Endothelial cell of umbilical vein (primary cell): Measurements from ENCODE around the gene STK32A. TPM values are rescaled to one million over a fixed set of nuclear protein-coding genes. Genes with fewer than 3 reads are reported as not detected.

Source experiments
- BruUV-seq: library from RNA; stranded (reverse); fragments of 400-500 nt; replicated peaks from 2 replicates; lab custom pipeline; 2021; lab: Mats Ljungman, UMichigan
- CTCF ChIA-PET: fragments of 300-600, 350-600 bp; sonication (Branson Sonifier 250); formaldehyde crosslinking; loops from one replicate; lab custom pipeline; 2021; ENCODE audit warnings: antibody characterized with exemption, inconsistent platforms; lab: Charles Lee
- POLR2A ChIA-PET: fragments of 300-600, 350-600 bp; sonication (Branson Sonifier 250); formaldehyde crosslinking; loops from one replicate; lab custom pipeline; 2021; ENCODE audit warnings: antibody characterized with exemption, inconsistent platforms; lab: Charles Lee
- DNase-seq: peaks from one replicate; pipeline ENCODE4 v3.0.0-alpha.2; 2011; ENCODE audit warnings: low read depth, low spot score
- FAIRE-seq: peaks from 2 replicates; lab custom pipeline; 2011; peaks lifted over from hg19 to GRCh38; lab: Jason Lieb, UNC
- H2AFZ ChIP-seq: 2 replicates; pipeline ENCODE4 v1.6.0; 2012; ENCODE audit warnings: low read depth, low read length, control low read depth, inconsistent platforms
- H3K27ac ChIP-seq: 2 replicates; pipeline ENCODE4 v1.5.1; 2011; ENCODE audit warnings: low read depth, mild to moderate bottlenecking, control low read depth, low read length, moderate library complexity; ENCODE audit not compliant: insufficient read depth
- H3K27me3 ChIP-seq, 2 experiments: 2 replicates each; pipeline versions ENCODE4 v1.6.0 to v1.6.1; 2011; ENCODE audit warnings: low read length in 2 of 2, mixed read lengths in 1 of 2; ENCODE audit not compliant: control insufficient read depth in 2 of 2, insufficient read depth in 2 of 2
- H3K36me3 ChIP-seq, 2 experiments: 2 replicates in 1 of 2; 3 replicates in 1 of 2; pipeline ENCODE4 v1.5.1; 2011; ENCODE audit warnings: low read length in 2 of 2, mild to moderate bottlenecking in 1 of 2, moderate library complexity in 1 of 2; ENCODE audit not compliant: control insufficient read depth in 2 of 2, insufficient read depth in 2 of 2; ENCODE audit errors: extremely low read depth in 1 of 2
- H3K4me1 ChIP-seq: 3 replicates; pipeline ENCODE4 v1.5.1; 2011; ENCODE audit warnings: mild to moderate bottlenecking, low read length; ENCODE audit not compliant: control insufficient read depth, insufficient read depth; ENCODE audit errors: extremely low read depth
- H3K4me2 ChIP-seq: 2 replicates; pipeline ENCODE4 v1.6.1; 2011; ENCODE audit warnings: low read length, control low read depth, mixed read lengths; ENCODE audit not compliant: insufficient read depth
- H3K4me3 ChIP-seq, 3 experiments: fragments of 200-600 bp in 1 of 3; sonication (generic), shearing (Covaris generic) in 1 of 3; replicated peaks in 1 of 3; 2 replicates each; pipeline ENCODE4 v1.5.1; 2011 to 2016; ENCODE audit warnings: control low read depth in 3 of 3, low read length in 3 of 3, mild to moderate bottlenecking in 2 of 3, inconsistent platforms in 1 of 3, low read depth in 1 of 3, moderate library complexity in 1 of 3; ENCODE audit not compliant: insufficient read depth in 1 of 3
- H3K79me2 ChIP-seq: 2 replicates; pipeline ENCODE4 v1.6.0; 2012; ENCODE audit warnings: low read length, inconsistent platforms; ENCODE audit not compliant: control insufficient read depth, insufficient read depth
- H3K9ac ChIP-seq: replicated peaks from 2 replicates; pipeline ENCODE3; 2011; ENCODE audit warnings: low read length, control low read depth; ENCODE audit not compliant: insufficient read depth; ENCODE audit errors: extremely low read depth
- H3K9me1 ChIP-seq: replicated peaks from 3 replicates; pipeline ENCODE4 v1.6.0; 2011; ENCODE audit warnings: mild to moderate bottlenecking, low read length; ENCODE audit not compliant: control insufficient read depth, insufficient read depth; ENCODE audit errors: extremely low read depth
- H3K9me3 ChIP-seq: replicated peaks from 2 replicates; pipeline ENCODE4 v1.5.1; 2012; ENCODE audit warnings: low read length, inconsistent platforms; ENCODE audit not compliant: control insufficient read depth, insufficient read depth
- H4K20me1 ChIP-seq: replicated peaks from 2 replicates; pipeline ENCODE3; 2011; ENCODE audit warnings: mild to moderate bottlenecking, low read length; ENCODE audit not compliant: control insufficient read depth, insufficient read depth; ENCODE audit errors: extremely low read depth
- CTCF ChIP-seq, 2 donors: IDR thresholded peaks; 1 replicate in 1 of 2; 2 replicates in 1 of 2; pipeline ENCODE4 v1.5.1; 2011; ENCODE audit warnings: low read length in 2 of 2, mild to moderate bottlenecking in 2 of 2, moderate library complexity in 2 of 2, control low read depth in 1 of 2, inconsistent platforms in 1 of 2, low read depth in 1 of 2; ENCODE audit not compliant: insufficient read depth in 1 of 2; ENCODE audit errors: extremely low read depth in 1 of 2
- EZH2 ChIP-seq: IDR thresholded peaks from 2 replicates; pipeline ENCODE4 v1.6.1; 2012; ENCODE audit warnings: borderline replicate concordance, low read depth, mild to moderate bottlenecking, moderate library complexity, low read length, inconsistent platforms; ENCODE audit not compliant: severe bottlenecking
- FOS ChIP-seq: IDR thresholded peaks from 2 replicates; pipeline ENCODE4 v1.6.1; 2011; ENCODE audit warnings: mild to moderate bottlenecking, low read length, moderate library complexity, borderline replicate concordance; ENCODE audit not compliant: insufficient read depth
- GATA2 ChIP-seq: IDR thresholded peaks from 2 replicates; pipeline ENCODE4 v1.7.0; 2011; ENCODE audit warnings: low read depth, mild to moderate bottlenecking, moderate library complexity, mixed read lengths, low read length; ENCODE audit not compliant: insufficient read length, insufficient read depth
- JUN ChIP-seq: IDR thresholded peaks from 2 replicates; pipeline ENCODE4 v1.6.1; 2011; ENCODE audit warnings: borderline replicate concordance, low read depth; ENCODE audit not compliant: insufficient read length, insufficient read depth
- MAX ChIP-seq: IDR thresholded peaks from 2 replicates; pipeline ENCODE4 v1.6.1; 2011; ENCODE audit not compliant: insufficient read depth, insufficient read length
- MYC ChIP-seq: IDR thresholded peaks from one replicate; pipeline ENCODE4 v1.6.1; 2011; ENCODE audit warnings: mild to moderate bottlenecking, low read depth, low read length
- POLR2A ChIP-seq: IDR thresholded peaks from 2 replicates; pipeline ENCODE4 v1.6.1; 2012; ENCODE audit warnings: low read depth, mild to moderate bottlenecking, control low read depth, low read length
- POLR2AphosphoS5 ChIP-seq: IDR thresholded peaks from 2 replicates; pipeline ENCODE4 v1.6.1; 2012; ENCODE audit warnings: low read depth, mild to moderate bottlenecking, control low read depth, low read length, moderate library complexity; ENCODE audit not compliant: insufficient read depth
- dilution Hi-C: fragments of 300-500 bp; cut with MboI; formaldehyde crosslinking; loops from one replicate; pipeline ENCODE4 v1.15.0; 2019; ENCODE audit warnings: low sequenced_read_pairs; ENCODE audit not compliant: extremely low pct_ligation_motif_present
- intact Hi-C: fragments of 100-400 bp; cut with micrococcal nuclease; formaldehyde crosslinking; loops from one replicate; pipeline ENCODE4 v1.10.0; 2022
- polyA plus RNA-seq, 4 experiments: library from polyadenylated mRNA; depleted of rRNA in 3 of 4; stranded (reverse) in 3 of 4; unstranded in 1 of 4; fragments of >200 nt; gene quantifications; 2 replicates each; pipeline versions ENCODE4 v1.2.1 to v1.2.3, GENCODE V29; 2011 to 2012; ENCODE audit warnings: missing spikeins in 1 of 4
- small RNA-seq: library from RNA; depleted of rRNA; stranded (forward); fragments of <200 nt; gene quantifications from one replicate; pipeline ENCODE3, GENCODE V24; 2012; ENCODE audit warnings: low replicate concordance, low read depth; ENCODE audit not compliant: insufficient read depth, insufficient read length
- total RNA-seq: library from RNA; stranded (reverse); gene quantifications from 2 replicates; pipeline ENCODE4 v1.2.3, GENCODE V29; 2021

Gene STK32A
- total and polyA plus RNA-seq, 2 donors (not counting 3 experiments of a cell fraction or from before 2014, with no cell fraction given): not detected

GRCh38 chr5:147437161-147437596, 202.4 kb downstream of the STK32A start:
- ChIA-PET CTCF (no interaction called here), POLR2A (no interaction called here)
- Histone ChIP-seq H3K79me2 (peaks cover 35% of the 10 kb centered on the region), H3K27me3 (no peaks in the 10 kb centered on the region), H3K9me1 (no peaks in the 10 kb centered on the region), H3K4me2 (no peak overlapping the region), H3K4me1 (no peaks in the 10 kb centered on the region), H2AFZ (no peak overlapping the region), H3K9ac (no peak overlapping the region), H3K4me3 (no peak overlapping the region), H4K20me1 (no peaks in the 10 kb centered on the region), H3K27ac (no peak overlapping the region), H3K9me3 (no peaks in the 10 kb centered on the region), H3K36me3 (no peaks in the 10 kb centered on the region)
- intact Hi-C loops (no loop called here), dilution Hi-C loops (no loop called here)
- FAIRE-seq: no peak
- no peak for DNase-seq
- no TSS peak for BruUV-seq
- TF ChIP-seq POLR2AphosphoS5 (no peak), CTCF (IDR thresholded peaks at IDR 0.05; ENCODE audit: extremely low read depth in 1 of 2, insufficient read depth in 1 of 2, low read depth in 1 of 2, low read length in 2 of 2) (no peak), FOS (no peak), JUN (no peak), POLR2A (no peak), MAX (no peak), MYC (no peak), EZH2 (no peak), GATA2 (no peak)

Small RNAs within 50 kb of the gene (small RNA-seq; reads per million reads assigned to genes)
- not detected for gene AC011373.1
